IMR-90 (cell line): Measurements from ENCODE around the gene NUBPL. TPM values are rescaled to one million over a fixed set of nuclear protein-coding genes. Genes with fewer than 3 reads are reported as not detected.

Experiments used
- ATAC-seq: fragments of 200-7000 bp; cut with Tn5 transposase; 2 replicates; pipeline ENCODE4 v1.9.1; 2020; ENCODE audit warnings: low read depth, mild to moderate bottlenecking, moderate library complexity
- BruUV-seq: library from RNA; stranded (reverse); fragments of 400-500 nt; replicated peaks from 2 replicates; lab custom pipeline; 2021; lab: Mats Ljungman, UMichigan
- CTCF ChIA-PET: fragments of 300-600 bp; formaldehyde crosslinking; extraction: SDS; loops from one replicate; lab custom pipeline; 2021; ENCODE audit warnings: antibody characterized with exemption; lab: Yijun Ruan, JAX
- POLR2A ChIA-PET: fragments of 300-600 bp; sonication (Branson Sonifier 250); formaldehyde crosslinking; loops from one replicate; lab custom pipeline; 2022; ENCODE audit warnings: antibody characterized with exemption; ENCODE audit not compliant: unreplicated experiment; lab: Charles Lee
- DNase-seq: peaks from one replicate; pipeline ENCODE4 v3.0.0; 2013
- H2AFZ ChIP-seq: replicated peaks from 2 replicates; pipeline ENCODE3; 2013; ENCODE audit warnings: low read length, mild to moderate bottlenecking; ENCODE audit not compliant: poor library complexity
- H2AK5ac ChIP-seq: 2 replicates; pipeline ENCODE4 v1.6.1; 2013; ENCODE audit warnings: low read depth, low read length, inconsistent platforms
- H2AK9ac ChIP-seq: replicated peaks from 2 replicates; pipeline ENCODE3; 2013; ENCODE audit warnings: mild to moderate bottlenecking, low read depth, low read length, moderate library complexity; ENCODE audit not compliant: poor library complexity
- H2BK120ac ChIP-seq: 2 replicates; pipeline ENCODE4 v1.6.1; 2013; ENCODE audit warnings: low read depth, low read length, inconsistent platforms
- H2BK15ac ChIP-seq: 3 replicates; pipeline ENCODE4 v1.6.1; 2013; ENCODE audit warnings: low read depth, low read length, inconsistent platforms
- H2BK20ac ChIP-seq: 2 replicates; pipeline ENCODE4 v1.6.1; 2013; ENCODE audit warnings: low read depth, mild to moderate bottlenecking, inconsistent platforms, low read length, moderate library complexity
- H2BK5ac ChIP-seq: 2 replicates; pipeline ENCODE4 v1.6.1; 2013; ENCODE audit warnings: mild to moderate bottlenecking, low read depth, low read length, inconsistent platforms; ENCODE audit not compliant: poor library complexity, severe bottlenecking
- H3K14ac ChIP-seq: replicated peaks from 2 replicates; pipeline ENCODE4 v1.6.1; 2013; ENCODE audit warnings: low read depth, low read length, inconsistent platforms
- H3K18ac ChIP-seq: 2 replicates; pipeline ENCODE4 v1.6.1; 2013; ENCODE audit warnings: low read depth, low read length, control low read depth
- H3K23ac ChIP-seq: 2 replicates; pipeline ENCODE4 v1.6.1; 2013; ENCODE audit warnings: low read depth, low read length, inconsistent platforms
- H3K27ac ChIP-seq: 2 replicates; pipeline ENCODE4 v1.5.1; 2013; ENCODE audit warnings: mild to moderate bottlenecking, control low read depth, low read length; ENCODE audit not compliant: insufficient read depth
- H3K27me3 ChIP-seq: 2 replicates; pipeline ENCODE4 v1.6.1; 2013; ENCODE audit warnings: low read length; ENCODE audit not compliant: control insufficient read depth, insufficient read depth
- H3K36me3 ChIP-seq: 2 replicates; pipeline ENCODE4 v1.6.1; 2013; ENCODE audit warnings: low read length, mixed read lengths; ENCODE audit not compliant: control insufficient read depth, insufficient read depth
- H3K4ac ChIP-seq: 2 replicates; pipeline ENCODE4 v1.6.1; 2013; ENCODE audit warnings: low read depth, low read length, inconsistent platforms
- H3K4me1 ChIP-seq: 2 replicates; pipeline ENCODE4 v1.6.1; 2013; ENCODE audit warnings: low read length, mixed read lengths; ENCODE audit not compliant: control insufficient read depth, insufficient read depth
- H3K4me2 ChIP-seq: 2 replicates; pipeline ENCODE4 v1.6.1; 2013; ENCODE audit warnings: low read depth, mild to moderate bottlenecking, control low read depth, low read length, moderate library complexity
- H3K4me3 ChIP-seq: 2 replicates; pipeline ENCODE4 v1.5.1; 2013; ENCODE audit warnings: low read depth, mild to moderate bottlenecking, control low read depth, low read length, moderate library complexity; ENCODE audit not compliant: insufficient read depth
- H3K56ac ChIP-seq: 2 replicates; pipeline ENCODE4 v1.6.1; 2013; ENCODE audit warnings: low read length, inconsistent platforms; ENCODE audit not compliant: insufficient read depth; ENCODE audit errors: extremely low read depth
- H3K79me1 ChIP-seq, 2 experiments: 2 replicates each; pipeline ENCODE4 v1.6.1; 2013; ENCODE audit warnings: low read length in 2 of 2, inconsistent platforms in 1 of 2, low read depth in 1 of 2
- H3K9ac ChIP-seq: 2 replicates; pipeline ENCODE4 v1.6.1; 2013; ENCODE audit warnings: low read depth, low read length, control low read depth
- H3K9me1 ChIP-seq: 2 replicates; pipeline ENCODE4 v1.6.1; 2013; ENCODE audit warnings: low read length, inconsistent platforms; ENCODE audit not compliant: insufficient read depth
- H3K9me3 ChIP-seq: 2 replicates; pipeline ENCODE4 v1.6.1; 2013; ENCODE audit warnings: low read length; ENCODE audit not compliant: control insufficient read depth, insufficient read depth
- H4K20me1 ChIP-seq: 2 replicates; pipeline ENCODE4 v1.6.1; 2013; ENCODE audit warnings: low read length, inconsistent platforms; ENCODE audit not compliant: insufficient read depth
- H4K5ac ChIP-seq: 2 replicates; pipeline ENCODE4 v1.6.1; 2013; ENCODE audit warnings: mild to moderate bottlenecking, low read depth, low read length, control low read depth
- H4K8ac ChIP-seq, 2 experiments: 2 replicates each; pipeline ENCODE4 v1.6.1; 2013; ENCODE audit warnings: low read depth in 2 of 2, low read length in 2 of 2, control low read depth in 1 of 2, inconsistent platforms in 1 of 2
- H4K91ac ChIP-seq: 2 replicates; pipeline ENCODE4 v1.6.1; 2013; ENCODE audit warnings: low read depth, low read length, inconsistent platforms; ENCODE audit not compliant: insufficient read depth
- CHD1 ChIP-seq: IDR thresholded peaks from 2 replicates; pipeline ENCODE4 v1.6.1; 2012; ENCODE audit warnings: low read depth, low read length, improper control_type of control experiment
- NFE2L2 ChIP-seq: fragments of 150-350 bp; IDR thresholded peaks from 2 replicates; pipeline ENCODE4 v1.6.1; 2016; ENCODE audit warnings: low read depth, mild to moderate bottlenecking, low read length
- RAD21 ChIP-seq: IDR thresholded peaks from 2 replicates; pipeline ENCODE4 v1.6.1; 2012; ENCODE audit warnings: low read length, improper control_type of control experiment
- WGBS, 2 experiments: methylation state at CpG; one replicate each; pipeline versions ENCODE4 v1.1.5 to v1.1.7; 2013; ENCODE audit warnings: missing lambda C conversion rate in 2 of 2; ENCODE audit not compliant: insufficient read length in 1 of 2; ENCODE audit errors: extremely low coverage in 2 of 2; 5-methylcytosine and 5-hydroxymethylcytosine counted together
- dilution Hi-C: fragments of 300-500 bp; cut with HindIII; formaldehyde crosslinking; loops from one replicate; pipeline ENCODE4 v1.14.3; 2018; ENCODE audit warnings: low sequenced_read_pairs; ENCODE audit not compliant: unreplicated experiment
- in situ Hi-C: fragments of 300-500 bp; cut with MboI; formaldehyde crosslinking; loops from 3 replicates; pipeline ENCODE4 v1.14.3; 2019; ENCODE audit warnings: low sequenced_read_pairs, inconsistent platforms, mixed read lengths
- intact Hi-C: fragments of 100-400 bp; cut with micrococcal nuclease; formaldehyde crosslinking; loops from 2 replicates; pipeline ENCODE4 v1.10.0; 2022
- polyA plus RNA-seq, 3 experiments: library from polyadenylated mRNA; depleted of rRNA; stranded (reverse); fragments of >200 nt; gene quantifications; 2 replicates each; pipeline ENCODE4 v1.2.3, GENCODE V29; 2012; ENCODE audit warnings: low replicate concordance in 1 of 3
- total RNA-seq: library from RNA; depleted of rRNA; stranded (reverse); fragments of >200 nt; gene quantifications from 2 replicates; pipeline ENCODE4 v1.2.3, GENCODE V29; 2012

The NUBPL gene
- total and polyA plus RNA-seq, 2 of the 4 experiments (the other 2 are of a cell fraction), result 5.4 to 11.5 TPM

- Histone ChIP-seq H2AK9ac (no peak overlapping the region), H3K27ac (no peak overlapping the region), H2BK15ac (no peak overlapping the region), H3K9ac (no peak overlapping the region), H3K4me1 (no peaks in the 10 kb centered on the region), H3K9me1 (no peaks in the 10 kb centered on the region), H3K23ac (no peak overlapping the region), H3K4me2 (no peak overlapping the region), H2BK5ac (no peak overlapping the region), H3K18ac (no peak overlapping the region), H3K36me3 (no peaks in the 10 kb centered on the region), H2AFZ (no peak overlapping the region), H4K91ac (no peak overlapping the region), H3K14ac (no peak overlapping the region), H4K5ac (no peak overlapping the region), H3K27me3 (no peaks in the 10 kb centered on the region), H2AK5ac (no peak overlapping the region), H3K4ac (no peak overlapping the region), H4K20me1 (no peaks in the 10 kb centered on the region), H2BK120ac (no peak overlapping the region), H3K9me3 (no peaks in the 10 kb centered on the region), H3K79me1 (no peaks in the 10 kb centered on the region; a peak in 1 of 4 replicates), H2BK20ac (no peak overlapping the region), H4K8ac (no peak overlapping the region), H3K4me3 (no peak overlapping the region), H3K56ac (no peak overlapping the region)
- WGBS, 2 experiments, result no CpG with 5 or more reads among the region's 3 CpGs
- in situ Hi-C loops, result no loop called here
- DNase-seq, result no peak
- BruUV-seq, result no TSS peak
- no peak for TF ChIP-seq RAD21
- TF ChIP-seq NFE2L2, result no peak
- no peak for TF ChIP-seq CHD1
- POLR2A ChIA-PET, result no interaction called here
- CTCF ChIA-PET, result no interaction called here
- intact Hi-C loops, result no loop called here
- no peak for ATAC-seq
- dilution Hi-C loops, result no loop called here
Observed at GRCh38 chr14:31690056-31690455, 128.9 kb downstream of the NUBPL start.
